ENCODE measurements around the gene SH2D3C.

- TF ChIP-seq CTCF (IDR thresholded peaks at IDR 0.05) = no peak
- TF ChIP-seq POLR2A (IDR thresholded peaks at IDR 0.05) = no peak
Measured at GRCh38 chr9:127788337-127789011, 10.0 kb upstream of the SH2D3C start.

Measured in sigmoid colon (tissue), 3 donors.